Activated CD8-positive, alpha-beta T cell treated with anti-CD3 and anti-CD28 coated beads for 36 hours (primary cell): Measurements from ENCODE around the gene PAPPA2. TPM values are rescaled to one million over a fixed set of nuclear protein-coding genes. Genes with fewer than 3 reads are reported as not detected.

Source experiments
- ATAC-seq: fragments of 200-7000 bp; cut with Tn5 transposase; one replicate; pipeline ENCODE4 v1.10.0; 2021; ENCODE audit warnings: mild to moderate bottlenecking, moderate library complexity
- CTCF ChIA-PET: fragments of 350-600 bp; sonication (Branson Sonifier 250); formaldehyde crosslinking; loops from one replicate; lab custom pipeline; 2021; ENCODE audit warnings: antibody characterized with exemption; lab: Charles Lee
- POLR2A ChIA-PET: fragments of 350-600 bp; sonication (Branson Sonifier 250); formaldehyde crosslinking; loops from one replicate; lab custom pipeline; 2021; ENCODE audit warnings: antibody characterized with exemption; lab: Charles Lee
- DNase-seq: peaks from one replicate; pipeline ENCODE4 v3.0.0-alpha.2; 2020
- H3K27ac Mint-ChIP-seq: one replicate; pipeline ENCODE4 v1.8.0; 2021; ENCODE audit warnings: mild to moderate bottlenecking, mixed read lengths
- H3K27me3 Mint-ChIP-seq: one replicate; pipeline ENCODE4 v1.8.0; 2021; ENCODE audit warnings: mixed read lengths
- H3K36me3 Mint-ChIP-seq: one replicate; pipeline ENCODE4 v1.8.0; 2021; ENCODE audit warnings: low read depth, mixed read lengths
- H3K4me1 Mint-ChIP-seq: one replicate; pipeline ENCODE4 v1.8.0; 2021; ENCODE audit warnings: low read depth, mixed read lengths
- H3K4me3 Mint-ChIP-seq: one replicate; pipeline ENCODE4 v1.8.0; 2021; ENCODE audit warnings: mild to moderate bottlenecking, moderate library complexity, mixed read lengths
- H3K9me3 Mint-ChIP-seq: one replicate; pipeline ENCODE4 v1.8.0; 2021; ENCODE audit warnings: mixed read lengths
- intact Hi-C: fragments of 100-400 bp; cut with micrococcal nuclease; formaldehyde crosslinking; loops from one replicate; pipeline ENCODE4 v1.10.0; 2022
- total RNA-seq, 2 experiments: library from RNA; stranded (reverse); gene quantifications; one replicate each; pipeline ENCODE4 v1.2.3, GENCODE V29; 2021
- TF ChIP-seq, protein P1 (sequence below): fragments of 200-600 bp; IDR thresholded peaks from one replicate; pipeline ENCODE4 v1.8.0; 2022; ENCODE audit warnings: antibody characterized with exemption, mild to moderate bottlenecking

The PAPPA2 gene
- total RNA-seq, 2 experiments from 2014 or later = 0.07 to 0.13 TPM

DNA sequence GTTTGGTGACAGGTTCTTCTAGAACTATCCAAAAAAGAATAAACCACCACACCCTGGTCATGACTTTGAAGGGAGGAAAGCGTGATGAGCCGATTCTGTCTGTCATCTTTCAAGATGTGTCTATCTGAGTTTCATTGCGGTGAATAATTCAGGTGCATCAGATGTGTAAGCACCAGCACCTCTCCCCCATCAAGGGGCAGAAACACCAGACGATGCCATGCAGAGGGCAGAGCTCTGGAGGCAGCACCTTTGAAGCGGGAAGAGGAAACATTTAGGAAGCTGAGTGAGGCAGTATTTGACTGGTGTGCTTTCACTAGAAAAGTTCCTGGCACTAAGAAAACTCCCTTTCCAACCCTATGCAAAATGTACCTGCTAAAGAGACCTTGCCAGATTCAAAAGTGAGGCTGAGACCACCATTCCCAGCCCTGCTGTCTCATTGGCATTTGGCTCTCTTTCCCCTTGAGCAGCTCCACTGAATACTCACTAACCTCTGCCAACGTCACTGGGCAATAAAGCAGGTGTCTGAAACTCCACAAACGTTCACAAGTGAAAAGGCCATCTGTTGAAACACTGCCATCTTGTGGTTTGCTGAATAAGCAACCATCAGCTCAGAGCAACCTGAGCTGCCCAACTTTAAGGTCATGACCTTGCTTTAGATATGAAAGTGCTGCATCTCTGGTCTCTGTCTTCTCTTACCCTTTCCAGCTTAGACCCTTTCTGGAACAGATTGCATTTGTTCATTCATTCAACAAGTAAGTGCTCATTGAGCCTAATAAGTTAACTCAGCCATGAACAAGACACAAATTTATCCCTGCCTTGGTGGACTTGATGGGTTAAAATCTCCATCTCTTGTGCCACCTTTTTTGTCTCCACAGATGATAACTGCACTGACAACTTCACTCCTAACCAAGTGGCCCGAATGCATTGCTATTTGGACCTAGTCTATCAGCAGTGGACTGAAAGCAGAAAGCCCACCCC is 228.6 kb downstream of the PAPPA2 start:
- DNase-seq (peak; percentile 17), ATAC-seq (no peak)
- no peaks in the 10 kb centered on the region for H3K27me3 Mint-ChIP-seq
- H3K9me3 Mint-ChIP-seq = no peaks in the 10 kb centered on the region
- TF ChIP-seq, protein P1, sequence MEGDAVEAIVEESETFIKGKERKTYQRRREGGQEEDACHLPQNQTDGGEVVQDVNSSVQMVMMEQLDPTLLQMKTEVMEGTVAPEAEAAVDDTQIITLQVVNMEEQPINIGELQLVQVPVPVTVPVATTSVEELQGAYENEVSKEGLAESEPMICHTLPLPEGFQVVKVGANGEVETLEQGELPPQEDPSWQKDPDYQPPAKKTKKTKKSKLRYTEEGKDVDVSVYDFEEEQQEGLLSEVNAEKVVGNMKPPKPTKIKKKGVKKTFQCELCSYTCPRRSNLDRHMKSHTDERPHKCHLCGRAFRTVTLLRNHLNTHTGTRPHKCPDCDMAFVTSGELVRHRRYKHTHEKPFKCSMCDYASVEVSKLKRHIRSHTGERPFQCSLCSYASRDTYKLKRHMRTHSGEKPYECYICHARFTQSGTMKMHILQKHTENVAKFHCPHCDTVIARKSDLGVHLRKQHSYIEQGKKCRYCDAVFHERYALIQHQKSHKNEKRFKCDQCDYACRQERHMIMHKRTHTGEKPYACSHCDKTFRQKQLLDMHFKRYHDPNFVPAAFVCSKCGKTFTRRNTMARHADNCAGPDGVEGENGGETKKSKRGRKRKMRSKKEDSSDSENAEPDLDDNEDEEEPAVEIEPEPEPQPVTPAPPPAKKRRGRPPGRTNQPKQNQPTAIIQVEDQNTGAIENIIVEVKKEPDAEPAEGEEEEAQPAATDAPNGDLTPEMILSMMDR = peak; percentile 49
- intact Hi-C loops = loop anchor here (5.0 kb wide), 1 partner anchor 129 kb away; no protein-coding TSS in a partner anchor
- H3K27ac Mint-ChIP-seq = no peak overlapping the region
- H3K4me3 Mint-ChIP-seq = no peak overlapping the region
- no peaks in the 10 kb centered on the region for H3K4me1 Mint-ChIP-seq
- ChIA-PET CTCF (interaction anchor here (0.6 to 3.7 kb wide), 11 partner anchors 9 to 1947 kb away, joined by 3 to 15 read pairs (median 4); no protein-coding TSS in a partner anchor), POLR2A (no interaction called here)
- H3K36me3 Mint-ChIP-seq = no peaks in the 10 kb centered on the region

GRCh38 chr1:176692431-176692830 is 229.5 kb downstream of the PAPPA2 start:
- TF ChIP-seq, protein P1 = no peak
- ChIA-PET POLR2A (no interaction called here), CTCF (interaction anchor here (0.8 to 3.7 kb wide), 4 partner anchors 14 to 317 kb away, joined by 3 to 15 read pairs (median 4); no protein-coding TSS in a partner anchor)
- intact Hi-C loops = loop anchor here (5.0 kb wide), 1 partner anchor 130 kb away; no protein-coding TSS in a partner anchor
- DNase-seq (no peak), ATAC-seq (no peak)
- no peak overlapping the region for H3K4me3 Mint-ChIP-seq
- H3K27ac Mint-ChIP-seq = no peak overlapping the region
- H3K4me1 Mint-ChIP-seq = no peaks in the 10 kb centered on the region
- H3K9me3 Mint-ChIP-seq = no peaks in the 10 kb centered on the region
- no peaks in the 10 kb centered on the region for H3K27me3 Mint-ChIP-seq
- no peaks in the 10 kb centered on the region for H3K36me3 Mint-ChIP-seq

DNA sequence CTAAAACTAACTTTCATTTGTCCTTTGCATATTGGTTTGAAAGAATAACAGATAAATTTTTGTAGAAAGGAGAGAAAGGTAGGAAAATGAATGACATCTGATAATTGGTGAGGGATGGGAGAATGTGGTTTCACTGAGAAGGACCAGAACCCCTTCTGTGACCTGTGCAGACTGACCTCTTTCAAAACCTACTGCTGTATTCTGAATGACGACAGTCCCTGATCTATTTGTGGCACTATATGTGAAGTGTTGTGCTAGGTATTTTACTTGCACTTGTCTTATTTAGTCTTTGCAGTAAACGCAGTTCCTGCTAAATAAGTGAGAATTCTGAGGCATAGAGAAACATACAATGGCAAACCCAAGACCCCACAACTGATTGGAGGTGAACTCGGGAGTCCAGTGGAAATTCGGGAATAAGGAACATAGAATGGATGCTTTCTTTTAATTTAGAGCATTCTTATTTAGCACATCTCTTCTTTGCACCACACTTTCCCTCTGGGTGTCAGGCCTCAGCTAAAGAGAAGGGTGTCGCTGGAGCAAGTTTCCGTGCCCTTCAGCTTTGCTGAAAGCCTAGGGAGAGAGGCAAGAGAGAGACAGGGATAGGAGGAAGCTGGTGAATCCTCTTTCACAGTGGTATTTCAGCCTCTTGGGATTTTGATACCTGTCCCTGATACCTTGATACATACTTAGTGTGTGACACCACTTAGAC is 230.2 kb downstream of the PAPPA2 start:
- DNase-seq = no peak

GRCh38 chr1:176693697-176694329 is 230.8 kb downstream of the PAPPA2 start:
- intact Hi-C loops = loop anchor here (5.0 kb wide), 1 partner anchor 132 kb away; no protein-coding TSS in a partner anchor
- Mint-ChIP-seq H3K4me1 (no peaks in the 10 kb centered on the region), H3K36me3 (no peaks in the 10 kb centered on the region), H3K4me3 (no peak overlapping the region), H3K27ac (no peak overlapping the region), H3K9me3 (no peaks in the 10 kb centered on the region), H3K27me3 (no peaks in the 10 kb centered on the region)
- POLR2A ChIA-PET = no interaction called here
- ATAC-seq = no peak
- TF ChIP-seq, protein P1 = no peak
- CTCF ChIA-PET = interaction anchor here (2.1 kb wide), 1 partner anchor 134 kb away, joined by 7 read pairs; no protein-coding TSS in a partner anchor
- DNase-seq = no peak

More for the DNA sequence above, 230.2 kb downstream of the PAPPA2 start:
- TF ChIP-seq, protein P1 = no peak
- H3K27ac Mint-ChIP-seq = no peak overlapping the region
- POLR2A ChIA-PET = no interaction called here
- no peak overlapping the region for H3K4me3 Mint-ChIP-seq
- H3K9me3 Mint-ChIP-seq = no peaks in the 10 kb centered on the region
- H3K27me3 Mint-ChIP-seq = no peaks in the 10 kb centered on the region
- H3K36me3 Mint-ChIP-seq = no peaks in the 10 kb centered on the region
- intact Hi-C loops = loop anchor here (5.0 kb wide), 1 partner anchor 131 kb away; no protein-coding TSS in a partner anchor
- ATAC-seq = no peak
- CTCF ChIA-PET = interaction anchor here (3.7 kb wide), 1 partner anchor 133 kb away, joined by 15 read pairs; no protein-coding TSS in a partner anchor
- no peaks in the 10 kb centered on the region for H3K4me1 Mint-ChIP-seq
